Kidney epithelial cell (primary cell): ENCODE data around the gene GUF1. TPM values are rescaled to one million over a fixed set of nuclear protein-coding genes. Genes with fewer than 3 reads are reported as not detected.
"Not testable (repeated sequence)": the region's sequence is repeated elsewhere in the genome, so short reads cannot be mapped to it uniquely, and the experiment has no call there.

Experiments used
- DNase-seq: peaks from one replicate; pipeline ENCODE4 v3.0.0-alpha.2; 2010; ENCODE audit warnings: low read depth
- H3K27me3 ChIP-seq: 2 replicates; pipeline ENCODE4 v1.6.0; 2011; ENCODE audit warnings: low read length; ENCODE audit not compliant: control insufficient read depth, insufficient read depth
- H3K36me3 ChIP-seq: 2 replicates; pipeline ENCODE4 v1.5.1; 2011; ENCODE audit warnings: low read length; ENCODE audit not compliant: control insufficient read depth, insufficient read depth
- H3K4me3 ChIP-seq: 2 replicates; pipeline ENCODE4 v1.5.1; 2011; ENCODE audit warnings: low read depth, mild to moderate bottlenecking, control low read depth, low read length
- total RNA-seq: library from RNA; depleted of rRNA; stranded (reverse); fragments of >200 nt; gene quantifications from 2 replicates; pipeline ENCODE4 v1.2.3, GENCODE V29; 2015
- TF ChIP-seq, protein P1 (sequence below): IDR thresholded peaks from 2 replicates; pipeline ENCODE4 v1.5.1; 2011; ENCODE audit warnings: mild to moderate bottlenecking, moderate library complexity, low read length, control low read depth, inconsistent platforms; ENCODE audit not compliant: insufficient read depth, poor library complexity, severe bottlenecking

GUF1 gene
- total RNA-seq, 1 donor from 2014 or later, result 27.7 TPM

DNA sequence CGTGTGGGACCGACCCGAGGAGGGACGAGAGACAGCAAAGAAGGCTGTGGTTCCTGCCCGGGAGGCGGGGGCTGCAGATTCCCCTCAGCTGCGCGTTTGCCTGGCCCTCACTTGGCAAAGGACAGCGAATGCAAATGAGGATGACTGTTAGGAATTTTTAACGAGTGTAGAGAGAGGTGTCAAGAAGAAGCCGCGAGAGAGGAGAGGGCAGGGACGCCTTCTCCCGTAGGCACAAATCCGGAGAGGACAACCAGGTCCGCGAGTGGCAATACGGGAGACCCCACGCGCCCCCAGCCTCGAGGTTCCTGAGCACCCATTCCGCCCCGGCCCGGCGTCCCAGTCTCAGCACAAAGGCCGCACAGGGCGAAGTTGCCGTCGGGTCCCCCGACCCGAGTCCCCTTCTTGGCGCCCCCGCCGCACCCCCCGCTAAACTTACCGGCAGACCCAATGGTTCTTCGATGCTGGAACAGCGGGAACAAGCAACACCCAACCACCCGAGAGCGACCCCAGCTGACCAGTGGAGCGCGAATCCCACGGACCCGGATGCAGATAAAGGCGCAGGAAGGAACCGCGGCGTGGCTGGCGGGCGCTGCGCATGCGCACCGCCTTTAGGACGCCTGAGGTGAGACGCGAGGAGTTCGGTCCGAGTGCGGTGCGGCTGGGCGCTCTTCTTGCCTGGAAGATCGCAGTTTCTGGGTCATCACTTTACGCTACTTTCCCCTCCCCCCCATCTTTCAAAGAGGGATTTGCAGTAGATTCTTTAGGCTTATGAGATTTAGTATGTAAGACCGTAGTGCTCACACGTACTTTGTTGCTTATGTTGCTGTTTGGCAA is 48.0 kb downstream of the GUF1 start, which contains the start of gene GNPDA2:
Gene GNPDA2 (minus strand): TSS at position 519 of the 834 bp plus-strand sequence. CDS start 4,349 bp downstream, outside the sequence.
- TF ChIP-seq, protein P1, sequence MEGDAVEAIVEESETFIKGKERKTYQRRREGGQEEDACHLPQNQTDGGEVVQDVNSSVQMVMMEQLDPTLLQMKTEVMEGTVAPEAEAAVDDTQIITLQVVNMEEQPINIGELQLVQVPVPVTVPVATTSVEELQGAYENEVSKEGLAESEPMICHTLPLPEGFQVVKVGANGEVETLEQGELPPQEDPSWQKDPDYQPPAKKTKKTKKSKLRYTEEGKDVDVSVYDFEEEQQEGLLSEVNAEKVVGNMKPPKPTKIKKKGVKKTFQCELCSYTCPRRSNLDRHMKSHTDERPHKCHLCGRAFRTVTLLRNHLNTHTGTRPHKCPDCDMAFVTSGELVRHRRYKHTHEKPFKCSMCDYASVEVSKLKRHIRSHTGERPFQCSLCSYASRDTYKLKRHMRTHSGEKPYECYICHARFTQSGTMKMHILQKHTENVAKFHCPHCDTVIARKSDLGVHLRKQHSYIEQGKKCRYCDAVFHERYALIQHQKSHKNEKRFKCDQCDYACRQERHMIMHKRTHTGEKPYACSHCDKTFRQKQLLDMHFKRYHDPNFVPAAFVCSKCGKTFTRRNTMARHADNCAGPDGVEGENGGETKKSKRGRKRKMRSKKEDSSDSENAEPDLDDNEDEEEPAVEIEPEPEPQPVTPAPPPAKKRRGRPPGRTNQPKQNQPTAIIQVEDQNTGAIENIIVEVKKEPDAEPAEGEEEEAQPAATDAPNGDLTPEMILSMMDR, result peak; percentile 10
- Histone ChIP-seq H3K36me3 (no peaks in the 10 kb centered on the region), H3K27me3 (no peaks in the 10 kb centered on the region), H3K4me3 (peak within 1 kb of the TSS; percentile 56)
- peak; percentile 41 for DNase-seq

DNA sequence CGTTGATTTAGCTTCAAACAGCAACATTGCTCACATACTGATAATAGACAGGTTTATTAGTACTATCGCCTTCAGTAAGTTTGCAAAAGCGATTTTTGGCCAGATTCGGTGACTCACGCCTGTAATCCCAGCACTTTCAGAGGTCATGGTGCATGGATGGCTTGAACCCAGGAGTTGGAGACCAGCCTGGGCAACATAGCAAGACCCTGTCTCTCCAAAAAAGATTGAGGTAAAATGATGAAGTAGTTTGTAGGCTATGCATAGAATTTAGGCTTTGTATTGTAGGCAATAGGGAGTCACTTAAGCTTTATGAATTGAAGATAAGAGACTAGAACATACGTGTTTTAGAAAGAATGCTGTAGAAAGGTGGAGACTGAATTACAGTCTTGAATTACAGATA is 49.3 kb downstream of the GUF1 start:
- H3K36me3 ChIP-seq, result no peaks in the 10 kb centered on the region
- H3K27me3 ChIP-seq, result no peaks in the 10 kb centered on the region
- no peak for DNase-seq
- TF ChIP-seq, protein P1, result no peak
- H3K4me3 ChIP-seq, result no peak overlapping the region

DNA sequence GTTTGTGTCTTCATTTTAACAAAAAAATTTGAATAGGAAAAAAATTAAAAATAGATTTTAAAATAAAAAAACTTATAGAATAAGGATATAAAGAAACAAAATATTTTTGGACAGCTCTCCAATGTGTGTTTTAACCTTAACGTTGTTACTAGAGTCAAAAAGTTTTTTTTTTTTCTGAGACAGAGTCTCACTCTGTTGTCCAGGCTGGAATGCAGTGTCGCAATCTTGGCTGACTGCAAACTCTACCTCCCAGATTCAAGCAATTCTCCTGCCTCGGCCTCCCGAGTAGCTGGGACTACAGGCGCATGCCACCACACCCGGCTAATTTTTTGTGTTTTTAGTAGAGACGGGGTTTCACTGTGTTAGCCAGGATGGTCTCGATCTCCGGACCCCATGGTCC is 50.5 kb downstream of the GUF1 start:
- not testable (repeated sequence) for H3K27me3 ChIP-seq, H3K4me3 ChIP-seq, DNase-seq, H3K36me3 ChIP-seq

DNA sequence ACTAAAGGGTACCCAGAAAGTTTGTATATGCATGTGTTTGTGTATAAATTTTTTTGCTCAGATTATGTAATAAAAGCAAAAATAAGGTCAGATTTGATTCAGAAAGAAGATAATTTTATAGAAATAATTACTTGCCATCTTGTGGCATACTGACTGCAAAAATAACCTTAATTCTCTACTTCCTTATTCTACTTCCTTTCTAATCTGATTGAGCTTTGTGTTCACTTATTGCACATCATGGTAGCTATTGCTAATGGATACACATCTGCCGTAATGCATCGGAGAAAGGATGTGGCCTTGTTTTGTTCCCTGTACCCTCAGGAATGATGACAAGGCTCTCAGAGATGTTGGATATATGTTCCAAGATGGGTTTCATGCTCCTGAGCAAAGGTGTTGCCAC is 58.7 kb downstream of the GUF1 start:
- DNase-seq, result no peak
- H3K4me3 ChIP-seq, result no peak overlapping the region
- no peaks in the 10 kb centered on the region for H3K36me3 ChIP-seq
- TF ChIP-seq, protein P1, result no peak
- H3K27me3 ChIP-seq, result no peaks in the 10 kb centered on the region

DNA sequence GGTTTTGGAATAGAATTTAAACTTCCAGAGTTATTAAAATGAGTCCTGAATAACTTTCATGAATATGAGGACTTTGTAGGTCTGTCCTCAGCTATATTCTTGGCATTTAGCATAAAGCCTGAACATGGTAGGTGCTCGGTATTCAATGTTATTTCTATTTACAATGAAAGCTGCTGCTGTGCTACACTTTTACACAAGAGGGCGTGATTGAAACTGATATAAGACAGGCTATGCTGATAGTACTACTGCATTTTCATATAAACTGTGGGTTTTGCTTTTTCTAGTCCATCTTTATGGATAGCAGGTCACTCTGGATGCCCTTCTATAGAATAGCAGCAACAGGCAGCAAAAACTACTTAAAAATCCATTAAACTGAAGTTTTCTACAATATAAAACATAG is 60.4 kb downstream of the GUF1 start:
- TF ChIP-seq, protein P1, result peak; percentile 45
- H3K27me3 ChIP-seq, result no peaks in the 10 kb centered on the region
- DNase-seq, result no peak
- H3K36me3 ChIP-seq, result no peaks in the 10 kb centered on the region
- H3K4me3 ChIP-seq, result no peak overlapping the region

DNA sequence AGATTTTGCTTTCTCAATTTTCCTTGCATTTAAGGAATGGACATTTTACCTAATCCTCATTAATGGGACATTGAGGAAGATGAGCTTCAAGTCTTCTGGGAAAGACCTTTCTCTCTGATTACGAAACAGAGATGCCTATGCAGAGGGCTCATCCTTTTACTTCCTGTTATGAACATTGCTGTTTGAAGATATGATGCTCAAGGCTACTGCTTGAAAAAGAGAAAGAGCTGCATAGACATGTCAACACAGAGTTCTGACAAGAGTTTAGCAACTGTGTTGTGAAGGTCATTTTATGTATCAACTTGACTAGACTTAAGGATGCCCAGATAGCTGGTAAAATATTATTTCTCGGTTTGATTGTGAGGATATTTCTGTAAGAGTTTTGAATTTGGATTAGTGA is 62.0 kb downstream of the GUF1 start:
- TF ChIP-seq, protein P1, result no peak
- no peak for DNase-seq
- Histone ChIP-seq H3K36me3 (no peaks in the 10 kb centered on the region), H3K27me3 (no peaks in the 10 kb centered on the region), H3K4me3 (no peak overlapping the region)

Other genes starting within 250 kb of the GUF1 start
- gene KCTD8, start 229.6 kb upstream of the GUF1 start, total RNA-seq, result 0.96 and 4.8 TPM in 2 replicates
- not detected in 2 replicates for gene YIPF7, start 26.8 kb upstream of the GUF1 start, total RNA-seq
- 18.5 and 21.3 TPM in 2 replicates for gene GNPDA2, start 48.1 kb downstream of the GUF1 start, total RNA-seq